Measurements from ENCODE around the gene PDE1C. TPM values are rescaled to one million over a fixed set of nuclear protein-coding genes. Genes with fewer than 3 reads are reported as not detected.
A peak's percentile ranks its signal among the peaks of the same experiment; 100 is the strongest.

The PDE1C gene
- total and polyA plus RNA-seq, 2 of the 4 experiments (the other 2 are of a cell fraction), result 14.2 to 61.5 TPM

GRCh38 chr7:32068411-32069101 is 1.7 kb downstream of the PDE1C start:
- Histone ChIP-seq H3K23ac (ENCODE audit: low read depth, low read length) (no peak overlapping the region), H4K91ac (ENCODE audit: insufficient read depth, low read depth, low read length) (no peak overlapping the region), H2BK20ac (ENCODE audit: low read depth, low read length) (no peak overlapping the region), H2AK9ac (replicated peaks; ENCODE audit: low read depth, low read length, poor library complexity) (no peak overlapping the region), H4K8ac (ENCODE audit: low read depth in 2 of 2, low read length in 2 of 2) (no peak overlapping the region), H3K27me3 (ENCODE audit: control insufficient read depth, insufficient read depth, low read length) (no peaks in the 10 kb centered on the region), H3K4me1 (ENCODE audit: control insufficient read depth, insufficient read depth, low read length) (peaks cover 5% of the 10 kb centered on the region; the same call in 1 of the 2 replicates), H3K36me3 (ENCODE audit: control insufficient read depth, insufficient read depth, low read length) (no peaks in the 10 kb centered on the region; the same call in 1 of the 2 replicates), H3K14ac (replicated peaks; ENCODE audit: low read depth, low read length) (peak overlapping the region; percentile 12; the same call in 1 of the 2 replicates), H4K5ac (ENCODE audit: low read depth, low read length) (peak overlapping the region; percentile 50; the same call in 1 of the 2 replicates), H3K79me1 (ENCODE audit: low read depth in 1 of 2, low read length in 2 of 2) (peaks cover 10 to 26% of the 10 kb centered on the region in 2 experiments; a peak in 3 of 4 replicates), H2AK5ac (ENCODE audit: low read depth, low read length) (0 out of 2 replicates have a peak overlapping the region, but pooled peaks have one; percentile 23), H3K4ac (ENCODE audit: low read depth, low read length) (no peak overlapping the region), H3K9me1 (ENCODE audit: insufficient read depth, low read length) (no peaks in the 10 kb centered on the region), H3K56ac (ENCODE audit: extremely low read depth, insufficient read depth, low read length) (no peak overlapping the region), H3K9me3 (ENCODE audit: control insufficient read depth, insufficient read depth, low read length) (no peaks in the 10 kb centered on the region), H3K27ac (ENCODE audit: insufficient read depth, low read length) (peak overlapping the region; percentile 26; the same call in 1 of the 2 replicates), H3K18ac (ENCODE audit: low read depth, low read length) (peak overlapping the region; percentile 28; the same call in 1 of the 2 replicates), H2BK15ac (ENCODE audit: low read depth, low read length) (0 out of 3 replicates have a peak overlapping the region, but pooled peaks have one; percentile 5), H2BK5ac (ENCODE audit: low read depth, low read length, poor library complexity, severe bottlenecking) (no peak overlapping the region), H3K9ac (ENCODE audit: low read depth, low read length) (peak overlapping the region; percentile 14; the same call in 1 of the 2 replicates), H3K4me3 (ENCODE audit: insufficient read depth, low read depth, low read length) (peak overlapping the region; percentile 91; the same call in 1 of the 2 replicates), H4K20me1 (ENCODE audit: insufficient read depth, low read length) (no peaks in the 10 kb centered on the region), H3K4me2 (ENCODE audit: low read depth, low read length) (peak overlapping the region; percentile 76), H2BK120ac (ENCODE audit: low read depth, low read length) (no peak overlapping the region), H2AFZ (replicated peaks; ENCODE audit: low read length, poor library complexity) (no peak overlapping the region)
- ATAC-seq (ENCODE audit: low read depth), result no peak
- no TSS peak for BruUV-seq (replicated peaks)
- 85% methylated on average over 5 of the region's 11 CpGs; no CpG with 5 or more reads in 1 of the 2 experiments for WGBS, 2 experiments (ENCODE audit: extremely low coverage in 2 of 2, insufficient read length in 1 of 2)
- ChIA-PET POLR2A (ENCODE audit: unreplicated experiment) (no interaction called here), CTCF (interaction anchor here (0.6 kb wide), 1 partner anchor 80 kb away, joined by 6 read pairs; no protein-coding TSS in a partner anchor)
- no peak for DNase-seq
- dilution Hi-C loops (cut with HindIII; ENCODE audit: low sequenced_read_pairs, unreplicated experiment), result no loop called here
- intact Hi-C loops (cut with micrococcal nuclease), result loop anchor here (10.0 kb wide), 1 partner anchor 254 kb away; no protein-coding TSS in a partner anchor
- in situ Hi-C loops (cut with MboI; ENCODE audit: low sequenced_read_pairs), result no loop called here
- no peak for TF ChIP-seq POLR2A (IDR thresholded peaks at IDR 0.05; ENCODE audit: low read depth, low read length)
- no peak for TF ChIP-seq FOS (IDR thresholded peaks at IDR 0.05; ENCODE audit: low read depth, low read length)
- no peak for TF ChIP-seq SMC3 (IDR thresholded peaks at IDR 0.05; ENCODE audit: low read depth, low read length)
- no peak for TF ChIP-seq RCOR1 (IDR thresholded peaks at IDR 0.05; ENCODE audit: insufficient replicate concordance, low read length)
- no peak for TF ChIP-seq RAD21 (IDR thresholded peaks at IDR 0.05; ENCODE audit: low read length)
- no peak for TF ChIP-seq CHD1 (IDR thresholded peaks at IDR 0.05; ENCODE audit: low read depth, low read length)
- no peak for TF ChIP-seq CTCF (conservative IDR thresholded peaks at IDR 0.05; ENCODE audit: low read depth, low read length)
- TF ChIP-seq CEBPB (IDR thresholded peaks at IDR 0.05; ENCODE audit: low read depth, low read length), result no peak
- no peak for TF ChIP-seq MAZ (IDR thresholded peaks at IDR 0.05; ENCODE audit: borderline replicate concordance, low read depth, low read length)
- TF ChIP-seq, protein P1, sequence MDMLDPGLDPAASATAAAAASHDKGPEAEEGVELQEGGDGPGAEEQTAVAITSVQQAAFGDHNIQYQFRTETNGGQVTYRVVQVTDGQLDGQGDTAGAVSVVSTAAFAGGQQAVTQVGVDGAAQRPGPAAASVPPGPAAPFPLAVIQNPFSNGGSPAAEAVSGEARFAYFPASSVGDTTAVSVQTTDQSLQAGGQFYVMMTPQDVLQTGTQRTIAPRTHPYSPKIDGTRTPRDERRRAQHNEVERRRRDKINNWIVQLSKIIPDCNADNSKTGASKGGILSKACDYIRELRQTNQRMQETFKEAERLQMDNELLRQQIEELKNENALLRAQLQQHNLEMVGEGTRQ (IDR thresholded peaks at IDR 0.05; ENCODE audit: low read depth, low read length), result no peak
- no peak for TF ChIP-seq NFE2L2 (IDR thresholded peaks at IDR 0.05; ENCODE audit: low read depth, low read length)
- TF ChIP-seq, protein P2, sequence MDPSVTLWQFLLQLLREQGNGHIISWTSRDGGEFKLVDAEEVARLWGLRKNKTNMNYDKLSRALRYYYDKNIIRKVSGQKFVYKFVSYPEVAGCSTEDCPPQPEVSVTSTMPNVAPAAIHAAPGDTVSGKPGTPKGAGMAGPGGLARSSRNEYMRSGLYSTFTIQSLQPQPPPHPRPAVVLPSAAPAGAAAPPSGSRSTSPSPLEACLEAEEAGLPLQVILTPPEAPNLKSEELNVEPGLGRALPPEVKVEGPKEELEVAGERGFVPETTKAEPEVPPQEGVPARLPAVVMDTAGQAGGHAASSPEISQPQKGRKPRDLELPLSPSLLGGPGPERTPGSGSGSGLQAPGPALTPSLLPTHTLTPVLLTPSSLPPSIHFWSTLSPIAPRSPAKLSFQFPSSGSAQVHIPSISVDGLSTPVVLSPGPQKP (IDR thresholded peaks at IDR 0.05; ENCODE audit: borderline replicate concordance, low read depth, low read length), result no peak
- no peak for TF ChIP-seq MXI1 (IDR thresholded peaks at IDR 0.05; ENCODE audit: borderline replicate concordance, low read depth, low read length)
- no peak for TF ChIP-seq BHLHE40 (IDR thresholded peaks at IDR 0.05; ENCODE audit: low read depth, low read length)

Measured in IMR-90 (cell line).